ENCODE measurements around the gene LRMDA.

The LRMDA gene

GRCh38 chr10:75902816-75903215, 471.4 kb downstream of the LRMDA start:
- Mint-ChIP-seq H3K36me3 (ENCODE audit: low read depth) (no peaks in the 10 kb centered on the region), H3K4me1 (ENCODE audit: low read depth) (peaks cover 5% of the 10 kb centered on the region), H3K27ac (no peak overlapping the region), H3K9me3 (no peaks in the 10 kb centered on the region), H3K4me3 (no peak overlapping the region), H3K27me3 (no peaks in the 10 kb centered on the region)
- intact Hi-C loops (cut with micrococcal nuclease) = no loop called here

- Mint-ChIP-seq H3K9me3 (no peaks in the 10 kb centered on the region), H3K27ac (no peak overlapping the region), H3K27me3 (no peaks in the 10 kb centered on the region), H3K4me3 (no peak overlapping the region), H3K4me1 (ENCODE audit: low read depth) (peaks cover 5% of the 10 kb centered on the region), H3K36me3 (ENCODE audit: low read depth) (no peaks in the 10 kb centered on the region)
- intact Hi-C loops (cut with micrococcal nuclease) = no loop called here
Measured at GRCh38 chr10:75904499-75905283, 473.3 kb downstream of the LRMDA start.

GRCh38 chr10:75905490-75905889, 474.1 kb downstream of the LRMDA start:
- intact Hi-C loops (cut with micrococcal nuclease) = no loop called here
- H3K4me3 Mint-ChIP-seq = no peak overlapping the region
- H3K9me3 Mint-ChIP-seq = no peaks in the 10 kb centered on the region

GRCh38 chr10:75910032-75910431, 478.6 kb downstream of the LRMDA start:
- Mint-ChIP-seq H3K4me1 (ENCODE audit: low read depth) (no peaks in the 10 kb centered on the region), H3K27ac (no peak overlapping the region), H3K27me3 (no peaks in the 10 kb centered on the region), H3K4me3 (no peak overlapping the region), H3K9me3 (no peaks in the 10 kb centered on the region), H3K36me3 (ENCODE audit: low read depth) (no peaks in the 10 kb centered on the region)
- intact Hi-C loops (cut with micrococcal nuclease) = loop anchor here (1.0 kb wide), 1 partner anchor 510 kb away; no protein-coding TSS in a partner anchor

More at GRCh38 chr10:75905490-75905889, 474.1 kb downstream of the LRMDA start:
- no peaks in the 10 kb centered on the region for H3K36me3 Mint-ChIP-seq (ENCODE audit: low read depth)
- no peak overlapping the region for H3K27ac Mint-ChIP-seq
- H3K27me3 Mint-ChIP-seq = no peaks in the 10 kb centered on the region
- H3K4me1 Mint-ChIP-seq (ENCODE audit: low read depth) = peaks cover 5% of the 10 kb centered on the region

- H3K36me3 Mint-ChIP-seq (ENCODE audit: low read depth) = no peaks in the 10 kb centered on the region
- H3K27me3 Mint-ChIP-seq = no peaks in the 10 kb centered on the region
- H3K4me3 Mint-ChIP-seq = no peak overlapping the region
- no peaks in the 10 kb centered on the region for H3K9me3 Mint-ChIP-seq
- H3K27ac Mint-ChIP-seq = no peak overlapping the region
- H3K4me1 Mint-ChIP-seq (ENCODE audit: low read depth) = no peaks in the 10 kb centered on the region
- intact Hi-C loops (cut with micrococcal nuclease) = no loop called here
Measured at GRCh38 chr10:75911426-75911825, 480.0 kb downstream of the LRMDA start.

- Mint-ChIP-seq H3K4me1 (ENCODE audit: low read depth) (peaks cover 4% of the 10 kb centered on the region), H3K4me3 (no peak overlapping the region), H3K36me3 (ENCODE audit: low read depth) (peaks cover 7% of the 10 kb centered on the region), H3K9me3 (no peaks in the 10 kb centered on the region), H3K27me3 (no peaks in the 10 kb centered on the region), H3K27ac (no peak overlapping the region)
- intact Hi-C loops (cut with micrococcal nuclease) = no loop called here
Measured at GRCh38 chr10:75916906-75917305, 485.5 kb downstream of the LRMDA start.

- H3K27ac Mint-ChIP-seq = no peak overlapping the region
- H3K27me3 Mint-ChIP-seq = no peaks in the 10 kb centered on the region
- peaks cover 7% of the 10 kb centered on the region for H3K36me3 Mint-ChIP-seq (ENCODE audit: low read depth)
- intact Hi-C loops (cut with micrococcal nuclease) = no loop called here
- H3K4me3 Mint-ChIP-seq = no peak overlapping the region
- H3K9me3 Mint-ChIP-seq = no peaks in the 10 kb centered on the region
- H3K4me1 Mint-ChIP-seq (ENCODE audit: low read depth) = peaks cover 18% of the 10 kb centered on the region
Measured at GRCh38 chr10:75919913-75920312, 488.5 kb downstream of the LRMDA start.

- no peak overlapping the region for H3K27ac Mint-ChIP-seq
- no peaks in the 10 kb centered on the region for H3K9me3 Mint-ChIP-seq
- H3K27me3 Mint-ChIP-seq = no peaks in the 10 kb centered on the region
- H3K36me3 Mint-ChIP-seq (ENCODE audit: low read depth) = peaks cover 4% of the 10 kb centered on the region
- intact Hi-C loops (cut with micrococcal nuclease) = no loop called here
- H3K4me3 Mint-ChIP-seq = no peak overlapping the region
- H3K4me1 Mint-ChIP-seq (ENCODE audit: low read depth) = peaks cover 18% of the 10 kb centered on the region
Measured at GRCh38 chr10:75922435-75922834, 491.0 kb downstream of the LRMDA start.

GRCh38 chr10:75924309-75924902, 493.0 kb downstream of the LRMDA start:
- Mint-ChIP-seq H3K4me3 (no peak overlapping the region), H3K27ac (no peak overlapping the region), H3K4me1 (ENCODE audit: low read depth) (peaks cover 18% of the 10 kb centered on the region), H3K9me3 (no peaks in the 10 kb centered on the region), H3K36me3 (ENCODE audit: low read depth) (no peaks in the 10 kb centered on the region), H3K27me3 (no peaks in the 10 kb centered on the region)
- intact Hi-C loops (cut with micrococcal nuclease) = no loop called here

- intact Hi-C loops (cut with micrococcal nuclease) = loop anchor here (5.0 kb wide), 1 partner anchor 1056 kb away; no protein-coding TSS in a partner anchor
- Mint-ChIP-seq H3K27me3 (no peaks in the 10 kb centered on the region), H3K9me3 (no peaks in the 10 kb centered on the region), H3K36me3 (ENCODE audit: low read depth) (no peaks in the 10 kb centered on the region), H3K4me1 (ENCODE audit: low read depth) (peaks cover 18% of the 10 kb centered on the region), H3K27ac (no peak overlapping the region), H3K4me3 (no peak overlapping the region)
Measured at GRCh38 chr10:75925999-75926398, 494.6 kb downstream of the LRMDA start.

GRCh38 chr10:75926763-75927162, 495.3 kb downstream of the LRMDA start:
- intact Hi-C loops (cut with micrococcal nuclease) = loop anchor here (5.0 kb wide), 1 partner anchor 1056 kb away; no protein-coding TSS in a partner anchor
- no peak overlapping the region for H3K27ac Mint-ChIP-seq
- H3K27me3 Mint-ChIP-seq = no peaks in the 10 kb centered on the region
- no peak overlapping the region for H3K4me3 Mint-ChIP-seq
- H3K9me3 Mint-ChIP-seq = no peaks in the 10 kb centered on the region
- no peaks in the 10 kb centered on the region for H3K36me3 Mint-ChIP-seq (ENCODE audit: low read depth)
- H3K4me1 Mint-ChIP-seq (ENCODE audit: low read depth) = peaks cover 15% of the 10 kb centered on the region

GRCh38 chr10:75928231-75928630, 496.8 kb downstream of the LRMDA start:
- no peak overlapping the region for H3K4me3 Mint-ChIP-seq
- no peaks in the 10 kb centered on the region for H3K36me3 Mint-ChIP-seq (ENCODE audit: low read depth)
- H3K27me3 Mint-ChIP-seq = no peaks in the 10 kb centered on the region
- intact Hi-C loops (cut with micrococcal nuclease) = loop anchor here (5.0 kb wide), 1 partner anchor 1054 kb away; no protein-coding TSS in a partner anchor
- H3K4me1 Mint-ChIP-seq (ENCODE audit: low read depth) = peaks cover 7% of the 10 kb centered on the region
- no peaks in the 10 kb centered on the region for H3K9me3 Mint-ChIP-seq
- no peak overlapping the region for H3K27ac Mint-ChIP-seq

GRCh38 chr10:75929630-75930161, 498.3 kb downstream of the LRMDA start:
- H3K27ac Mint-ChIP-seq = no peak overlapping the region
- H3K27me3 Mint-ChIP-seq = no peaks in the 10 kb centered on the region
- H3K36me3 Mint-ChIP-seq (ENCODE audit: low read depth) = no peaks in the 10 kb centered on the region
- intact Hi-C loops (cut with micrococcal nuclease) = loop anchor here (5.0 kb wide), 1 partner anchor 1053 kb away; no protein-coding TSS in a partner anchor
- no peak overlapping the region for H3K4me3 Mint-ChIP-seq
- H3K9me3 Mint-ChIP-seq = no peaks in the 10 kb centered on the region
- H3K4me1 Mint-ChIP-seq (ENCODE audit: low read depth) = peaks cover under 1% of the 10 kb centered on the region

GRCh38 chr10:75932921-75933320, 501.5 kb downstream of the LRMDA start:
- Mint-ChIP-seq H3K36me3 (ENCODE audit: low read depth) (no peaks in the 10 kb centered on the region), H3K4me1 (ENCODE audit: low read depth) (peaks cover 15% of the 10 kb centered on the region), H3K4me3 (no peak overlapping the region), H3K27me3 (no peaks in the 10 kb centered on the region), H3K27ac (no peak overlapping the region), H3K9me3 (no peaks in the 10 kb centered on the region)
- intact Hi-C loops (cut with micrococcal nuclease) = no loop called here

Measured in dendritic cell treated with granulocyte-macrophage colony-stimulating factor and Interleukin-4, amounts not matched to agents 40 ng/mL and 50 ng/mL, for 4 days (primary cell).